Tongue (tissue), 3 donors: ENCODE measurements around the gene SERTAD3. TPM values are rescaled to one million over a fixed set of nuclear protein-coding genes. Genes with fewer than 3 reads are reported as not detected.
A peak's percentile ranks its signal among the peaks of the same experiment; 100 is the strongest.
"Not testable (repeated sequence)": the region's sequence is repeated elsewhere in the genome, so short reads cannot be mapped to it uniquely, and the experiment has no call there.

Experiments used
- DNase-seq: peaks from one replicate; pipeline ENCODE4 v3.0.0-alpha.2; 2015
- small RNA-seq: library from RNA; depleted of rRNA; stranded (forward); fragments of <200 nt; gene quantifications from one replicate; pipeline ENCODE3, GENCODE V24; 2014; ENCODE audit warnings: low replicate concordance
- total RNA-seq: library from RNA; depleted of rRNA; stranded (reverse); fragments of >200 nt; gene quantifications from one replicate; pipeline ENCODE4 v1.2.3, GENCODE V29; 2014

SERTAD3 gene
- total RNA-seq, 1 donor from 2014 or later: 42.3 TPM

GRCh38 chr19:40408598-40408925 is 35.6 kb downstream of the SERTAD3 start:
- not testable (repeated sequence) for DNase-seq

GRCh38 chr19:40407714-40408597 is 36.2 kb downstream of the SERTAD3 start:
- DNase-seq: no peak

DNA sequence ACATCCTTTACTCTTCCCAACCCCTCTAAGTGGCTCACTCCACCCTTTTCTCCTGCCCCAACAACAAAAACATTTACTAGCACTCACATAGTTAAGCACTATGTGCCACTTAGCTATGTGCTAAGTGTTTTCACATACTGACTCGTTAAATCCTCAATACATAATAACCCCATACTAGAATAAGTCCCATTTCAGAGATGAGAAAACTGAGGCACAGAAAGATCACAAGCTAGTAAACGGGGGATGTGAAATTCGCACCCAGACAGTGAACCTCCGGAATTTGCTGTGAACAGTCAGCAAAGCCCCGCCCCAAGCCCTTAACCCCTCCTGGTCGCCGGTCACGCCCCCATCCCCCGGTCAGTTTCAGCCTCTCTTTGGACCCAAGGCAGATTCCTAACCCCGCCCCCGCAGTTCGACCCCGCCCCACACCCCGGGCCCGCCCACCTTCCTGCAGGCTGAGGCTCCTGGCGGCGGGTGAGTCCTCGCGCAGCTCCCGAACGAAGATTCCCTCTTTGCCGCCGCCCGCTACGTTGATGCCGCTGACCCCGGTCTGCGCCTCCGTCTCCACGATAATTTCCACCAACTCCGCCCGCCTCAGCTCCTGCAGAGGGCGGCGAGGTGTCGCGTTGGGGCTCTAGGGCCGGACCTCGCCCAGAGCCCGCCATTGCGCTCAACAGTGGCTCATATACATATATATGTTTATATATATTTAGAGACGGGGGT is 40.7 kb downstream of the SERTAD3 start:
- peak; percentile 88 for DNase-seq

DNA sequence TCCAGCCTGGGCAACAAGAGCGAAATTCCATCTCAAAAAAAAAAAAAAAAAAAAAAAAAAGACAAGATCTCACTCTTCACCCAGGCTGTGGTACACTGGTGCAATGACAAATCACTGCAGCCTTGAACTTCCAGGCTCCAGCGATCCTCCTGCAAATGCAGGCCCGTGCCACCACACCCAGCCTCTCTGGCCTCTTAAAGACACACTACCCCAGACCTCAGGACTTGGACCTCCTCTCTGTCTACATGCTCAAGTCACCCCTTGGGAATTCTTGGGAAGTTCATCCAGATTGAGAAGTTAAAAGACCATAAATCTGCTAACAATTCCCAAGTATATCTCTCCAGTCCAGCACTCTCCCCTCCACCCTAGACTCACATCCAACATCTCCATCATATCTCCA is 43.6 kb downstream of the SERTAD3 start:
- no peak for DNase-seq

DNA sequence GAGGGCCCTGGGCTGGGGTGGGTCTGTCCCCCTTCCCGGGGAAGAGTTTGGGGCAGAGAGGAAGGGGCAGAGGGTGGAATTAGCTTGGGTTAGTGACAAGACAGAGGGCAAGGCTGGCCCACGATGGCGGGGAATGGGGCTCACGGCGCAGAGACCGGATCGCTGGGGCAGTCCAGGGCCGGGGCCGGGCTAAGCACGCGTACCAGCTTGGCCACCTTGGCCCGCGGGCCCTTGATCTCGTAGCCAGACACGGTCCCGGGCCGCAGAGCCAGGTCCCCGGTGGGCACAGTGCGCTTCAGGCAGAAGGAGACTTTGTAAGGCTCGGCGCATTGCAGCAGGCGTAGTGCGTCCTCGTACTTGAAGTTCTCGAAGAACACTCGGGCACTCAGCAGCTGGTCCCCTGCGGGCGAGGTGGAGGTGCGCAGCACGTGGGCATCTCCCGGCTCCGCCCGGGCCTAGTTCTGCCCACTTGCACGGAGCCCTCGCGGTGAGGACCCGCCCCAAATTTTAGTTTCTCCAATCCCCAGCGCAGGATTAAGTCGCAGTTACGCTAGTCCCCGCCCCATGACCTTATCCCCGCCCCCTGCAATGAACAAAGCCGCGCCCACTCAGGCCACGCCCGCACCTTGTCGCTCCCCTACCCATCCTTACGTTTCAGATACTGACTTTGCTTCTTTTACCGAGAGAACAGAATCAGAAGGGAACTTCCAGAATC is 45.6 kb downstream of the SERTAD3 start:
- DNase-seq: peak; percentile 71

GRCh38 chr19:40397568-40397906 is 46.6 kb downstream of the SERTAD3 start:
- no peak for DNase-seq

GRCh38 chr19:40396886-40397567 is 47.1 kb downstream of the SERTAD3 start:
- DNase-seq: no peak

DNA sequence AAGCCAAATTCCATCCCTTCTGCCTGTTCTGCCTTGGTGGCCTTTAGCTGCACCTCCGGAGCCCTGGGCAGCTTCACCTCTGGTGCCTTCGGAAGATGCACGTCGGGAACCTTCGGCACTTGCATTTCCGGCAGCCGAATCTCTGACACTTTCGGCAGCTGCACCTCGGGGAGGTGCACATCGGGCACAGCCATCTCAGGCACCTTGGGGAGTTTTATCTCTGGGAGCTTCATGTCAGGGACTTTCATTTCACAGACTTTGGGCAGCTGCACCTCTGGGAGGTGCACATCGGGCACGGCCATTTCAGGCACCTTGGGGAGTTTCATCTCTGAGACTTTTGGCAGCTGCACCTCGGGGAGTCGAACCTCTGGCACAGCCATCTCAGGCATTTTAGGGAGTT is 48.2 kb downstream of the SERTAD3 start:
- no peak for DNase-seq

GRCh38 chr19:40394816-40395210 is 49.3 kb downstream of the SERTAD3 start:
- no peak for DNase-seq

GRCh38 chr19:40393894-40394815 is 50.0 kb downstream of the SERTAD3 start:
- no peak for DNase-seq

GRCh38 chr19:40392894-40393517 is 51.1 kb downstream of the SERTAD3 start:
- no peak for DNase-seq

GRCh38 chr19:40392123-40392522 is 52.0 kb downstream of the SERTAD3 start:
- DNase-seq: no peak

Small RNA genes lying within 50 kb of the gene (small RNA-seq; reads per million reads assigned to genes)
- gene RF00017: not detected

Other genes with a start within 250 kb of the SERTAD3 start
- gene TTC9B, start 226.0 kb downstream of the SERTAD3 start, total RNA-seq: not detected
- gene CCNP, start 217.6 kb downstream of the SERTAD3 start, total RNA-seq: not detected
- gene AKT2, start 159.0 kb downstream of the SERTAD3 start, total RNA-seq: 142 TPM
- gene C19orf47, start 95.9 kb downstream of the SERTAD3 start, total RNA-seq: 25.6 TPM
- 295 TPM for gene PLD3, start 95.6 kb downstream of the SERTAD3 start, total RNA-seq
- gene HIPK4, start 54.2 kb downstream of the SERTAD3 start, total RNA-seq: not detected
- 32.0 TPM for gene PRX, start 31.0 kb downstream of the SERTAD3 start, total RNA-seq
- gene SERTAD1, start 18.3 kb downstream of the SERTAD3 start, total RNA-seq: 12.9 TPM
- gene BLVRB, start 21.4 kb upstream of the SERTAD3 start, total RNA-seq: 57.4 TPM
- 0.92 TPM for gene SPTBN4, start 22.7 kb upstream of the SERTAD3 start, total RNA-seq
- gene SHKBP1, start 132.5 kb upstream of the SERTAD3 start, total RNA-seq: 8.8 TPM
- gene LTBP4, start 157.0 kb upstream of the SERTAD3 start, total RNA-seq: 275 TPM
- 69.1 TPM for gene NUMBL, start 246.3 kb upstream of the SERTAD3 start, total RNA-seq